ENCODE data around the gene ZNF384.

DNA sequence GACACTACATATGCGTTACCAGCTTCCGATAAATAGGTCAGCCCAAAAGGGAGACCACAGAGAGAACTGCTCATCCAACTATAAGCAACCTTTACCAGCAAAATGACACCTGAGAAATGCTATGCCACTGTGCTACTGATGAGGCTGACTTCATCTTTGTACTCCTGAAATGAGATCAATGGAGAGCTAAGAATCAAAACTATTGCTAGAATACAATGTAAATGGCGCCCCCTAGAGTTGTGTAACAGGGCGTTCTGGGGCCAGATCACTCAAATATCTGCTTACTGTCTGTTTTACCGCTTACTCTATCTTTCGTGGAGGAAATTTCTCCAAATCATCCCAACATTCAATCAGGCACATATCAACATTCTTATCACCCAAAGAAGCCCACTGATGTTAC is 4.6 kb downstream of the ZNF384 start:
- TF ChIP-seq, protein P1, sequence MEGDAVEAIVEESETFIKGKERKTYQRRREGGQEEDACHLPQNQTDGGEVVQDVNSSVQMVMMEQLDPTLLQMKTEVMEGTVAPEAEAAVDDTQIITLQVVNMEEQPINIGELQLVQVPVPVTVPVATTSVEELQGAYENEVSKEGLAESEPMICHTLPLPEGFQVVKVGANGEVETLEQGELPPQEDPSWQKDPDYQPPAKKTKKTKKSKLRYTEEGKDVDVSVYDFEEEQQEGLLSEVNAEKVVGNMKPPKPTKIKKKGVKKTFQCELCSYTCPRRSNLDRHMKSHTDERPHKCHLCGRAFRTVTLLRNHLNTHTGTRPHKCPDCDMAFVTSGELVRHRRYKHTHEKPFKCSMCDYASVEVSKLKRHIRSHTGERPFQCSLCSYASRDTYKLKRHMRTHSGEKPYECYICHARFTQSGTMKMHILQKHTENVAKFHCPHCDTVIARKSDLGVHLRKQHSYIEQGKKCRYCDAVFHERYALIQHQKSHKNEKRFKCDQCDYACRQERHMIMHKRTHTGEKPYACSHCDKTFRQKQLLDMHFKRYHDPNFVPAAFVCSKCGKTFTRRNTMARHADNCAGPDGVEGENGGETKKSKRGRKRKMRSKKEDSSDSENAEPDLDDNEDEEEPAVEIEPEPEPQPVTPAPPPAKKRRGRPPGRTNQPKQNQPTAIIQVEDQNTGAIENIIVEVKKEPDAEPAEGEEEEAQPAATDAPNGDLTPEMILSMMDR (IDR thresholded peaks at IDR 0.05), result peak; percentile 40
- TF ChIP-seq SP1 (CRISPR knock-in tag; conservative IDR thresholded peaks at IDR 0.05), result no peak
- TF ChIP-seq, protein P2, sequence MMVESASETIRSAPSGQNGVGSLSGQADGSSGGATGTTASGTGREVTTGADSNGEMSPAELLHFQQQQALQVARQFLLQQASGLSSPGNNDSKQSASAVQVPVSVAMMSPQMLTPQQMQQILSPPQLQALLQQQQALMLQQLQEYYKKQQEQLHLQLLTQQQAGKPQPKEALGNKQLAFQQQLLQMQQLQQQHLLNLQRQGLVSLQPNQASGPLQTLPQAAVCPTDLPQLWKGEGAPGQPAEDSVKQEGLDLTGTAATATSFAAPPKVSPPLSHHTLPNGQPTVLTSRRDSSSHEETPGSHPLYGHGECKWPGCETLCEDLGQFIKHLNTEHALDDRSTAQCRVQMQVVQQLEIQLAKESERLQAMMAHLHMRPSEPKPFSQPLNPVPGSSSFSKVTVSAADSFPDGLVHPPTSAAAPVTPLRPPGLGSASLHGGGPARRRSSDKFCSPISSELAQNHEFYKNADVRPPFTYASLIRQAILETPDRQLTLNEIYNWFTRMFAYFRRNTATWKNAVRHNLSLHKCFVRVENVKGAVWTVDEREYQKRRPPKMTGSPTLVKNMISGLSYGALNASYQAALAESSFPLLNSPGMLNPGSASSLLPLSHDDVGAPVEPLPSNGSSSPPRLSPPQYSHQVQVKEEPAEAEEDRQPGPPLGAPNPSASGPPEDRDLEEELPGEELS (CRISPR knock-in tag; IDR thresholded peaks at IDR 0.05), result no peak
- TF ChIP-seq, protein P3, sequence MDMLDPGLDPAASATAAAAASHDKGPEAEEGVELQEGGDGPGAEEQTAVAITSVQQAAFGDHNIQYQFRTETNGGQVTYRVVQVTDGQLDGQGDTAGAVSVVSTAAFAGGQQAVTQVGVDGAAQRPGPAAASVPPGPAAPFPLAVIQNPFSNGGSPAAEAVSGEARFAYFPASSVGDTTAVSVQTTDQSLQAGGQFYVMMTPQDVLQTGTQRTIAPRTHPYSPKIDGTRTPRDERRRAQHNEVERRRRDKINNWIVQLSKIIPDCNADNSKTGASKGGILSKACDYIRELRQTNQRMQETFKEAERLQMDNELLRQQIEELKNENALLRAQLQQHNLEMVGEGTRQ (CRISPR knock-in tag; IDR thresholded peaks at IDR 0.05), result no peak
- TF ChIP-seq RORB (CRISPR knock-in tag; IDR thresholded peaks at IDR 0.05), result no peak
- TF ChIP-seq ZNF121 (CRISPR knock-in tag; IDR thresholded peaks at IDR 0.05), result no peak
- no peak for TF ChIP-seq SMAD3 (CRISPR knock-in tag; IDR thresholded peaks at IDR 0.05; ENCODE audit: borderline replicate concordance)
